Panc1 (cell line): ENCODE data around the gene SPATS2L. TPM values are rescaled to one million over a fixed set of nuclear protein-coding genes. Genes with fewer than 3 reads are reported as not detected.
A peak's percentile ranks its signal among the peaks of the same experiment; 100 is the strongest.

Experiments used
- ATAC-seq: fragments of 200-7000 bp; cut with Tn5 transposase; 2 replicates; pipeline ENCODE4 v1.9.1; 2020; ENCODE audit warnings: mild to moderate bottlenecking, moderate library complexity
- BruUV-seq: library from RNA; stranded (reverse); fragments of 400-500 nt; replicated peaks from 2 replicates; lab custom pipeline; 2021; lab: Mats Ljungman, UMichigan
- CTCF ChIA-PET: fragments of 300-600 bp; sonication (Branson Sonifier 250); formaldehyde crosslinking; loops from one replicate; lab custom pipeline; 2022; ENCODE audit warnings: antibody characterized with exemption; lab: Charles Lee
- POLR2A ChIA-PET: fragments of 300-600 bp; sonication (Branson Sonifier 250); formaldehyde crosslinking; loops from one replicate; lab custom pipeline; 2022; ENCODE audit warnings: antibody characterized with exemption; lab: Charles Lee
- DNase-seq: peaks from one replicate; pipeline ENCODE4 v3.0.0-alpha.2; 2010; ENCODE audit warnings: low read depth, low spot score
- H3K27ac ChIP-seq: 2 replicates; pipeline ENCODE4 v1.5.1; 2011; ENCODE audit warnings: mild to moderate bottlenecking, low read length, inconsistent platforms
- H3K27me3 ChIP-seq: fragments of 200-500 bp; sonication (Bioruptor generic); 2 replicates; pipeline ENCODE4 v1.6.0; 2014; ENCODE audit warnings: low read length, inconsistent platforms; ENCODE audit not compliant: control insufficient read depth, insufficient read depth
- H3K36me3 ChIP-seq: fragments of 200-500 bp; sonication (Bioruptor generic); 2 replicates; pipeline ENCODE4 v1.5.1; 2014; ENCODE audit warnings: inconsistent platforms, mild to moderate bottlenecking, low read length, moderate library complexity; ENCODE audit not compliant: control insufficient read depth, insufficient read depth
- H3K4me1 ChIP-seq: 2 replicates; pipeline ENCODE4 v1.5.1; 2011; ENCODE audit warnings: inconsistent platforms, mild to moderate bottlenecking, low read length, moderate library complexity; ENCODE audit not compliant: control insufficient read depth, insufficient read depth
- H3K4me3 ChIP-seq, 2 experiments: 2 replicates each; pipeline ENCODE4 v1.5.1; 2011 to 2012; ENCODE audit warnings: low read depth in 2 of 2, low read length in 2 of 2, mild to moderate bottlenecking in 2 of 2, inconsistent platforms in 1 of 2, moderate library complexity in 1 of 2
- H3K9me3 ChIP-seq: fragments of 200-500 bp; sonication (Bioruptor generic); 2 replicates; pipeline ENCODE4 v1.5.1; 2014; ENCODE audit warnings: low read depth, mild to moderate bottlenecking, inconsistent platforms, low read length, moderate library complexity; ENCODE audit not compliant: control insufficient read depth, insufficient read depth
- CTCF ChIP-seq: fragments of 450-650 bp; IDR thresholded peaks from 2 replicates; pipeline ENCODE4 v1.5.1; 2017; ENCODE audit warnings: mild to moderate bottlenecking
- POLR2AphosphoS5 ChIP-seq: IDR thresholded peaks from 2 replicates; pipeline ENCODE4 v1.6.1; 2012; ENCODE audit warnings: mild to moderate bottlenecking, low read depth, low read length, moderate library complexity
- REST ChIP-seq, 2 experiments: IDR thresholded peaks; 2 replicates each; pipeline ENCODE4 v1.6.1; 2011 to 2012; ENCODE audit warnings: low read depth in 2 of 2, control low read depth in 1 of 2, low read length in 1 of 2, mild to moderate bottlenecking in 1 of 2, moderate library complexity in 1 of 2; ENCODE audit not compliant: insufficient read depth in 1 of 2
- SIN3A ChIP-seq: IDR thresholded peaks from 2 replicates; pipeline ENCODE4 v1.6.1; 2012; ENCODE audit warnings: low read depth, mild to moderate bottlenecking, low read length, moderate library complexity, borderline replicate concordance; ENCODE audit not compliant: insufficient read depth
- TCF7L2 ChIP-seq: IDR thresholded peaks from 2 replicates; pipeline ENCODE4 v1.6.1; 2011; ENCODE audit warnings: mild to moderate bottlenecking, low read depth, low read length, inconsistent platforms
- in situ Hi-C: cut with HindIII; loops from 2 replicates; pipeline ENCODE4 v1.10.0; 2016; ENCODE audit warnings: low sequenced_read_pairs, low pct_unique_long_range_greater_than_20kb
- intact Hi-C: fragments of 100-400 bp; cut with micrococcal nuclease; formaldehyde crosslinking; loops from one replicate; pipeline ENCODE4 v1.10.0; 2022; ENCODE audit not compliant: unreplicated experiment
- total RNA-seq: library from RNA; stranded (reverse); gene quantifications from one replicate; pipeline ENCODE4 v1.2.1, GENCODE V29; 2021; ENCODE audit not compliant: unreplicated experiment

SPATS2L gene
- total RNA-seq, 1 experiment from 2014 or later: 282 TPM

GRCh38 chr2:200302940-200303727 lies 3.4 kb upstream of the SPATS2L start:
- CTCF ChIA-PET: no interaction called here
- peaks cover 49% of the 10 kb centered on the region for H3K4me1 ChIP-seq
- intact Hi-C loops (no loop called here), in situ Hi-C loops (no loop called here)
- H3K27ac ChIP-seq: peak overlapping the region; percentile 83
- H3K4me3 ChIP-seq: peak overlapping the region in 1 of 2 experiments; percentile 3; a peak in 1 of 4 replicates
- DNase-seq (peak; percentile 96), ATAC-seq (peak; percentile 49)
- H3K27me3 ChIP-seq: no peaks in the 10 kb centered on the region
- no peaks in the 10 kb centered on the region for H3K9me3 ChIP-seq
- BruUV-seq: no TSS peak
- no peak for TF ChIP-seq REST (IDR thresholded peaks at IDR 0.05; ENCODE audit: insufficient read depth in 1 of 2, low read depth in 2 of 2, low read length in 1 of 2)
- TF ChIP-seq POLR2AphosphoS5: no peak
- TF ChIP-seq SIN3A: no peak
- no peak for TF ChIP-seq CTCF
- TF ChIP-seq TCF7L2: no peak
- POLR2A ChIA-PET: no interaction called here
- no peaks in the 10 kb centered on the region; the same call in 1 of the 2 replicates for H3K36me3 ChIP-seq

GRCh38 chr2:200305797-200306195 lies 697 bp upstream of the SPATS2L start:
- no peak for DNase-seq
- ChIA-PET CTCF (interaction anchor here (0.6 to 0.7 kb wide), 5 partner anchors 9 to 332 kb away, joined by 3 to 11 read pairs (median 6); no protein-coding TSS in a partner anchor), POLR2A (interaction anchor here (0.6 kb wide), 2 partner anchors 114 to 1247 kb away, joined by 3 to 8 read pairs; no protein-coding TSS in a partner anchor)
- Histone ChIP-seq H3K4me3 (peak overlapping the region; percentile 72 to 84), H3K27ac (peak overlapping the region; percentile 98), H3K36me3 (no peaks in the 10 kb centered on the region; the same call in 1 of the 2 replicates), H3K4me1 (peaks cover 65% of the 10 kb centered on the region), H3K9me3 (no peaks in the 10 kb centered on the region), H3K27me3 (no peaks in the 10 kb centered on the region)
- BruUV-seq: TSS peak; percentile 94
- ATAC-seq: 0 out of 2 replicates have a peak, but pooled peaks have one; percentile 2
- TF ChIP-seq CTCF (no peak), SIN3A (no peak), TCF7L2 (no peak), REST (IDR thresholded peaks at IDR 0.05; ENCODE audit: insufficient read depth in 1 of 2, low read depth in 2 of 2, low read length in 1 of 2) (no peak), POLR2AphosphoS5 (no peak)
- intact Hi-C loops (loop anchor here (2.0 to 5.0 kb wide), 2 partner anchors 72 to 325 kb away; no protein-coding TSS in a partner anchor), in situ Hi-C loops (no loop called here)
